HG03045 (cell line): Measurements from ENCODE around the gene PPIL3.

Experiments
- ATAC-seq: cut with Tn5 transposase; IDR thresholded peaks from one replicate; pipeline ENCODE4 v1.9.1; 2021; ENCODE audit warnings: mild to moderate bottlenecking, moderate library complexity; ENCODE audit not compliant: unreplicated experiment

The PPIL3 gene

GRCh38 chr2:200861617-200862155 lies 27.2 kb downstream of the PPIL3 start:
- no peak for ATAC-seq

DNA sequence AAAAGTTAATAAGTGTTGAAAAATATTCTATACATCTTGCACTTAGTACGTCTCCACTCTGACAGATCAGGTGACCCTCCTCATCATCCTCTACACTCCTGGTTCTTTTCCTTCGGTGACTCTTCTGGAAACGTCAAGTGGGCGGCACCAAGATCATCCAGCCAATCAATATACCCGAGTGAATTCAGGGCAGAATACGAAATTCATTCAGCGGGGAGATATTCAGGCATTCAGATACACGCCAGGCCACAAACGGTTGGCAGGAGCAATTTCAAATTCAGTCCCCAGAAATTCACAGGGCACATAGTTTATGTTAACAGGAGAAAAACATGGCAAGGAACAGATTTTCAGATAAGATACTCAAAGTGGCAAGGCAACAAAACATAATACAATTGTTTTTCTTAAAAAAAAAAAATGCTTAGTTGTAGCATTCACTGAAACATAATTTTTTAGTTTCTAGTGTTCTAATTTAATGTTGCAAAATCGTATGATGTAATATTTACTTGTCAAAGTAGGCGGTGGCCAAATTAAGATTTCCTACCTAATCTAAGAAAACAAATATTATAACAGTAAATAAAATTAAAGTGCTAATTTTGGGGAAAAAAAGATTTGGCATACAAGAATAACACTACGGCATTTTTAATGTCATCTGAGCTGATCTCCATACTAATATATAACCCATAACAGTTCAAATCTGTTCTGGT lies 28.6 kb downstream of the PPIL3 start:
- ATAC-seq, result no peak

DNA sequence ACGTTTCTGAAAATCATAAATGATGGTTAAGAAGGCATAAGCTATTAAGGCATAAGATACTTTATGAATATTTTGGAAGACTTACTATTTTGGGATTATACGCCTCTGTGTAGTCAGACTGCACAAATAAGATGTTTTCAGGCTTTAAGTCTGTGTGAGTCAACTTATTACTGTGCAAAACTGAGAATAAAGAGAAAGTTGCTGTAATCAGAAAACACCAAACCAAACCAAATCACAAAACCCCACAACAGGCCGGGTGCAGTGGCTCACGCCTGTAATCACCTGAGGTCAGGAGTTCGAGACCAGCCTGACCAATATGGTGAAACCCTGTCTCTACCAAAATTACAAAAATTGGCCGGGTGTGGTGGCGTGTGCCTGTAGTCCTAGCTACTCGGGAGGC lies 32.1 kb downstream of the PPIL3 start:
- no peak for ATAC-seq

DNA sequence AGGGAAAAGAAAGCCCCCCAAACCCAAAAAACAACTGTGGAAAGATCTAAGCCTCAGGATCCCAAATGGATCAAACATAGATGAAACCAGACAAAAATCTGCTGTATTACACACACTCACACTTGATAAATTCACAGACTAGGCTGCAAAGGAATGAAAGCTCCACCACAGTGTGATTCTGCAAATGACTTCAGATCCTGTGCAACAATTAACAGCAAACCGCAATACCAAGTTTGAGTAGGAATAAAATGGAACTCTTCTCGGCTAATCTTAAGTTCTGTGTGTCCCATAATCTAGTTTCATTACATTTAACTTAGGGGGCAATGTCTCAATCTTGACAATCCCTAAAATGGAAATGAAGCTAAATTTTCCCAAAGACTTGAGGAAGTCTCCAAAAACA lies 36.3 kb downstream of the PPIL3 start:
- no peak for ATAC-seq

- no peak for ATAC-seq
These were observed 37.3 kb downstream of the PPIL3 start for GRCh38 chr2:200851398-200852248.

DNA sequence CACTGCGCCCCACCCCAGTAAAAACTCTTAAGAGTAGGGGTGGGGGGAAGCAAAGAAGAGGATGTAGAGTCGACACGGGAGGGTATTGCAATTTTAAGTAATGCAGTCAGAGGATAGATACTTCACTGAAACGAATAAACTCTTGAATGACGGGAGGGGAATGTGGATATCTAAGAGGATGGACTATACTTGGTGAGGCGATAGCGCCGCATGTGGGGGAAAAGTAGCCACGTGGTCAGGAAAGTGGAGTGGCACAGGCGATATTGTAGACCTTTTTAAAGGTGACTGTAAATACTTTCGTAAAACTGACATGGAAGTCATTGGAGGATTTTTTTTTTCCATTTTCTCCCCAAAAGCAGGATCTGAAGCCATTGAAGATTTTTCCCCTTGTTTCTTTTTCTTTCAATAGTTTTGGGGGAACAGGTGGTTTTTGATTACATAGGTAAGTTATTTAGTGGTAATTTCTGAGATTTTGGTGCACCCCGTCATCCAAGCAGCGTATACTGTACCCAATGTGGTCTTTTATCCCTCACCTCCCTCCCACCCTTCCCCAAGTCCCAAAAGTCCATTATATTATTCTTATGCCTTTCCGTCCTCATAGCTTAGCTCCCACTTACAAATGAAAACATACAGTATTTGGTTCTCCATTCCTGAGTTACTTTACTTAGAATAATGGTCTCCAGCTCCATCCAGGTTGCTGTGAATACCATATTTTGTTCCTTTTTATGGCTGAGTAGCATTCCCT lies 38.2 kb downstream of the PPIL3 start:
- ATAC-seq, result no peak

DNA sequence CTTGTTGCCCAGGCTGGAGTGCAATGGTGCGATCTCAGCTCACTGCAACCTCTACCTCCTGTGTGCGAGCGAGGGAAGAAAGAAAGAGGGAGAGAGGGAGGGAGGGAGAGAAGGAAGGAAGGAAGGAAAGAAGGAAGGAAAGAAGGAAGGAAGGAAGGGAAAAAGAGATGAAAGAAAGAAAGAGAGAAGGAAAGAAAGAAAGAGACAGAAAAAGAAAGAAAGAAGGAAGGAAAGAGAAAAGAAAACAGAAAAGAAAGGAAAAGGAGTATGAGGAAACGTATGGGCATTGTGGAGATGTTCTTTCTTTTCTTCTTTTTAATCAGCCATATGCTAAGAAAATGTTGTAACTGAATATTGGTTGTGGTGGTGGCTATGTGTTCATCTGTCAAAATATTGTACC lies 40.9 kb downstream of the PPIL3 start:
- no peak for ATAC-seq

GRCh38 chr2:200847269-200847668 lies 41.6 kb downstream of the PPIL3 start:
- ATAC-seq, result no peak

DNA sequence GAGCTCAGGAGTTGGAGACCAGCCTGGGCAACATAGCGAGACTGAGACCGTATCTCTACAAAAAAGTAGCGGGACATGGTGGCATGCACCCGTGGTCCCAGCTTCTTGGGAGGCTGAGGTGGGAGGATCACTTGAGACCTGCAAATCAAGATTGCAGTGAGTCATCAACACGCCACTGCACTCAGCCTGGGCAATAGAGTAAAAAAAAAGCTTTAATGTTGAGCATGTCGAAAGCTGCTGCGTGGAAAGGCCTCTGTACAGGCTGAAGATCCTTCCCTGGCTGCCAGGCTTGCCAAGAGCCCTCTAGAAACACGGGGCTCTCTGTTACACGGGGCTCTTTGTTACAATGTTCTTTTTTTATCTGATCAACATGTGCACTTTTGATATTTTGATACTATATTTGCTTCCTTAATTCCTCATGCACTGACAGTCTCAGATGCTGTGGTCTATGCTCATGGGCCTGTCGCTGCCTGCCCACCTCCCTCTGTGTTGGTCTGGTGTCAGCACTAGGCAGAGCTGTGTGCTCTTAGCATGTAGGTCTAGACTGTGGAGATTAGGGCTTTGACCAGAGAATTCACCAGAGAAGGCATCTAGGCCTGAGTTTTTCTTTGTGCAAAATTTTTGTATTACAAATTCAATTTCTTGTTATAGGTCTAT lies 43.1 kb downstream of the PPIL3 start:
- no peak for ATAC-seq

- ATAC-seq, result no peak
These were observed 43.7 kb downstream of the PPIL3 start for GRCh38 chr2:200845194-200845593.

GRCh38 chr2:200843993-200844948 lies 44.6 kb downstream of the PPIL3 start:
- no peak for ATAC-seq

GRCh38 chr2:200839513-200839912 lies 49.4 kb downstream of the PPIL3 start:
- ATAC-seq, result no peak

GRCh38 chr2:200834701-200835100 lies 54.2 kb downstream of the PPIL3 start:
- ATAC-seq, result no peak

- no peak for ATAC-seq
These were observed 59.6 kb downstream of the PPIL3 start for GRCh38 chr2:200829258-200829655.

GRCh38 chr2:200828572-200829257 lies 60.2 kb downstream of the PPIL3 start:
- no peak for ATAC-seq

GRCh38 chr2:200828104-200828503 lies 60.8 kb downstream of the PPIL3 start:
- no peak for ATAC-seq

DNA sequence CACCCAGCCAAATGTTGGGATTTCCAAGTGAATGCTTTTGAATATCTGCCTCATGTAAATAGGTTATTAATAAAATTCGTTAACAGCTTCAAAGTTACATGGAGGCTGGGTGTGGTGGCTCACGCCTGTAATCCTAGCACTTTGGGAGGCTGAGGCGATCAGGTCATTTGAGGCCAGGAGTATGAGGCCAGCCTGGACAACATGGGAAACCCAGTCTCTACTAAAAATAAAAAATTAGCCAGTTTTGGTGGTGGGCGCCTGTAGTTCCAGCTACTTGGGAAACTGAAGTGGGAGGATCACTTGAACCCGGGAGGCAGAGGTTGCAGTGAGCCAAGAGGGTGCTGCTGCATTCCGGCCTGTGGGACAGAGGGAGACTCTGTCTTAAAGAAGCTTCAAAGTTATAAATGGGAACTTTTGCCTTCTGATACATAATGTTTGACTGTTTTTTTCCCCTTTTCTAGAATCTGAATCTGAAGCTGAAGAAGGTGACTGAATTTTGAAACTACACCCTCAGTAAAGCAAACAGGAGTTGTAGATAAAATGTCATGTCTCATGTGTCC lies 67.1 kb downstream of the PPIL3 start:
- no peak for ATAC-seq
